Fibroblast of the aortic adventitia (primary cell): ENCODE data around the gene VEGFB. TPM values are rescaled to one million over a fixed set of nuclear protein-coding genes. Genes with fewer than 3 reads are reported as not detected.
A peak's percentile ranks its signal among the peaks of the same experiment; 100 is the strongest.

Source experiments
- DNase-seq: peaks from one replicate; pipeline ENCODE4 v3.0.0-alpha.2; 2010; ENCODE audit warnings: low read depth
- H3K4me3 ChIP-seq: 2 replicates; pipeline ENCODE4 v1.5.1; 2011; ENCODE audit warnings: low read depth, mild to moderate bottlenecking, control low read depth, low read length, moderate library complexity
- CTCF ChIP-seq: IDR thresholded peaks from 2 replicates; pipeline ENCODE4 v1.5.1; 2011; ENCODE audit warnings: mild to moderate bottlenecking, low read length, control low read depth, inconsistent platforms; ENCODE audit not compliant: insufficient read depth
- total RNA-seq: library from RNA; depleted of rRNA; stranded (reverse); fragments of >200 nt; gene quantifications from 2 replicates; pipeline ENCODE4 v1.2.3, GENCODE V29; 2012; ENCODE audit warnings: low replicate concordance

VEGFB gene
- total RNA-seq, 1 donor: 37.5 TPM

- no peak for TF ChIP-seq CTCF
- no peak overlapping the region for H3K4me3 ChIP-seq
- DNase-seq: no peak
Observed at GRCh38 chr11:64275031-64275800, 40.8 kb downstream of the VEGFB start.

- TF ChIP-seq CTCF: no peak
Observed at GRCh38 chr11:64275841-64276240, 41.5 kb downstream of the VEGFB start.

GRCh38 chr11:64276653-64277431 is 42.5 kb downstream of the VEGFB start:
- no peak for DNase-seq
- no peak overlapping the region for H3K4me3 ChIP-seq
- no peak for TF ChIP-seq CTCF

More at GRCh38 chr11:64275841-64276240, 41.5 kb downstream of the VEGFB start:
- H3K4me3 ChIP-seq: no peak overlapping the region
- no peak for DNase-seq

- no peak for TF ChIP-seq CTCF
- no peak for DNase-seq
- H3K4me3 ChIP-seq: no peak overlapping the region
Observed at GRCh38 chr11:64278576-64279190, 44.3 kb downstream of the VEGFB start.

- no peak for TF ChIP-seq CTCF
- DNase-seq: no peak
- no peak overlapping the region for H3K4me3 ChIP-seq
Observed at GRCh38 chr11:64281957-64282770, 47.8 kb downstream of the VEGFB start.

- H3K4me3 ChIP-seq: peak overlapping the region; percentile 87
- no peak for DNase-seq
- TF ChIP-seq CTCF: no peak
Observed at GRCh38 chr11:64283092-64283491, 48.7 kb downstream of the VEGFB start.
